Heart left ventricle (tissue), 16 donors: Measurements from ENCODE around the gene NUTM1. TPM values are rescaled to one million over a fixed set of nuclear protein-coding genes. Genes with fewer than 3 reads are reported as not detected.

Source experiments
- ATAC-seq, 4 donors: fragments of 200-7000 bp; cut with Tn5 transposase; one replicate each; pipeline ENCODE4 v1.9.1; 2020 to 2022; ENCODE audit warnings: moderate library complexity in 4 of 4, mild to moderate bottlenecking in 3 of 4, moderate number of reproducible peaks in 1 of 4
- DNase-seq, 5 donors: peaks; one replicate each; pipeline ENCODE4 v3.0.0-alpha.2; 2020
- H3K27ac ChIP-seq, 12 donors: fragments of 200-600 bp; sonication (generic) in 4 of 12; one replicate each; pipeline versions ENCODE4 v1.5.0 to v1.8.0; 2016 to 2022; ENCODE audit warnings: mild to moderate bottlenecking in 2 of 12
- H3K27me3 ChIP-seq, 9 donors: fragments of 200-600 bp; sonication (generic) in 2 of 9; one replicate each; pipeline versions ENCODE4 v1.5.1 to v1.8.0; 2016 to 2022; ENCODE audit warnings: mild to moderate bottlenecking in 3 of 9
- H3K36me3 ChIP-seq, 9 donors: fragments of 200-600 bp; sonication (generic) in 2 of 9; one replicate each; pipeline versions ENCODE4 v1.5.0 to v1.8.0; 2018 to 2022; ENCODE audit warnings: mild to moderate bottlenecking in 2 of 9
- H3K4me1 ChIP-seq, 12 donors: fragments of 200-600 bp; sonication (generic) in 4 of 12; one replicate each; pipeline versions ENCODE4 v1.5.0 to v1.8.0; 2016 to 2022; ENCODE audit warnings: mild to moderate bottlenecking in 3 of 12
- H3K4me3 ChIP-seq, 12 donors: fragments of 200-600 bp; sonication (generic) in 4 of 12; one replicate each; pipeline versions ENCODE4 v1.5.0 to v1.8.0; 2017 to 2022; ENCODE audit warnings: mild to moderate bottlenecking in 9 of 12, moderate library complexity in 4 of 12
- H3K9me3 ChIP-seq, 12 donors: fragments of 200-600 bp; sonication (generic) in 4 of 12; one replicate each; pipeline versions ENCODE4 v1.5.0 to v1.8.0; 2016 to 2022; ENCODE audit warnings: mild to moderate bottlenecking in 1 of 12
- POLR2A ChIP-seq, 2 donors: fragments of 450-650 bp; IDR thresholded peaks; one replicate each; pipeline ENCODE4 v1.6.1; 2017; ENCODE audit warnings: antibody characterized with exemption in 2 of 2, mild to moderate bottlenecking in 2 of 2, moderate library complexity in 2 of 2
- WGBS, 4 donors: extraction: QIAGEN DNeasy Blood & Tissue Kit in 2 of 4; methylation state at CpG; one replicate each; pipeline versions ENCODE4 v1.1.5 to v1.1.7; 2013 to 2018; 5-methylcytosine and 5-hydroxymethylcytosine counted together
- intact Hi-C, 10 donors: fragments of 100-400 bp; cut with DNase I; formaldehyde crosslinking; loops; one replicate each; pipeline versions ENCODE4 v1.11.1 to v1.14.2; 2022
- polyA plus RNA-seq, 2 donors: library from polyadenylated mRNA; stranded (reverse); fragments of 200-250 nt; gene quantifications; one replicate each; pipeline ENCODE4 v1.2.3, GENCODE V29; 2013
- total RNA-seq, 9 donors: library from RNA; depleted of rRNA in 2 of 9; stranded (reverse); fragments of >200 nt in 2 of 9; fragmentation: NEBNext Ultra II Directional in 3 of 9; extraction: Animal tissue kit (Norgen Biotek cat#: 25700) in 3 of 9; gene quantifications; one replicate each; pipeline versions ENCODE4 v1.1.0 to v1.2.4, GENCODE V29; 2016 to 2023
- TF ChIP-seq, protein P1 (sequence below), 12 donors: fragments of 200-600 bp; sonication (generic) in 4 of 12; IDR thresholded peaks; one replicate each; pipeline versions ENCODE4 v1.5.0 to v1.8.0; 2018 to 2022; ENCODE audit warnings: antibody characterized with exemption in 12 of 12, mild to moderate bottlenecking in 5 of 12
- donor health status: ischemic (EF 13 %, LVEDD 7.1; RV severe dilation, severe dysfunction).
- donor health status: healthy with polysubstance abuse.
- donor health status: DM: no; HTN: yes; CAD: no.
- donor health status: DM: no; HTN: no; CAD: no.
- donor health status: ischemic (EF 25% LVEDD 6.9; RV normal size, moderate dysfunction).
- donor health status: ischemic (EF 25% LVEDD 5.7; RV mildly dilated, moderate dysfunction).
- donor health status: healthy.
- donor health status: DM: yes; HTN: yes; CAD: no.
- donor health status: ischemic (EF 35%, LVEDD 5.7; RV mildly dilated, moderate dysfunction).
- donor health status: nonischemic (EF 11% LVEDD 7.7; RV severe dilation, severe dysfunction).
- donor health status: DM: yes; HTN: yes; CAD: no.
- donor health status: PGD.
- donor health status: ischemic (EF 29% LVEDD 5.4; RV normal size, mild dysfunction).
- donor health status: nonischemic (EF 23%, LVEDD 6.1; RV moderate dilation, normal function).

Gene NUTM1
- total and polyA plus RNA-seq, 11 donors = not detected

DNA sequence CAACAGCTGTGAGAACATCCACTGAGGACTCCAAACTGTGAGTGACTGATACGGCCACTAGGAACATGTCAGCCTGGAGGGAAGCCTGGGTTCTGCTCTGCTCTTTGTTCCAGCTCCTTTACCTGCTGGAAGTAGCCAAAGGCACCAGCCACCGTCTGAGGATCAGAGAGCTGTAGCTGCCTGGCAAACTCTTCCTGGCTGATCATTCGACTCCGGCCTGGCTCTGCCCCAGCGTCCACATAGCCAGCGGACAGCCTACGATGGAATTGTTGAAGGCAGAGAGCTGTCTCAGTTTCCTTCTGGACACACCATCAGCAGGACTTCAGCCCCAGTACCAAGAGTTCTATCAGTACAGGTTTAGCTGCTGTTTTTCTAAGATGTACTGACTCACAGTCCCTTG is 18.2 kb downstream of the NUTM1 start:
- no peak overlapping the region for H3K4me3 ChIP-seq
- H3K27me3 ChIP-seq = no peaks in the 10 kb centered on the region
- 87 to 90% (median 87%) methylated on average over 7 of the region's 7 CpGs for WGBS, 4 donors
- no peak overlapping the region for H3K27ac ChIP-seq
- H3K4me1 ChIP-seq = peaks cover 0 to 17% (median 11%) of the 10 kb centered on the region in 12 donors
- no peaks in the 10 kb centered on the region for H3K9me3 ChIP-seq
- intact Hi-C loops = loop anchor here in 5 of 10 donors (10.0 kb wide), 5 partner anchors 94 to 296 kb away; partner anchors contain the start of genes EMC7 (in 3 of the 5), PGBD4 (in 3 of the 5) and GOLGA8B (in 1 of the 5)
- DNase-seq = no peak
- TF ChIP-seq, protein P1, sequence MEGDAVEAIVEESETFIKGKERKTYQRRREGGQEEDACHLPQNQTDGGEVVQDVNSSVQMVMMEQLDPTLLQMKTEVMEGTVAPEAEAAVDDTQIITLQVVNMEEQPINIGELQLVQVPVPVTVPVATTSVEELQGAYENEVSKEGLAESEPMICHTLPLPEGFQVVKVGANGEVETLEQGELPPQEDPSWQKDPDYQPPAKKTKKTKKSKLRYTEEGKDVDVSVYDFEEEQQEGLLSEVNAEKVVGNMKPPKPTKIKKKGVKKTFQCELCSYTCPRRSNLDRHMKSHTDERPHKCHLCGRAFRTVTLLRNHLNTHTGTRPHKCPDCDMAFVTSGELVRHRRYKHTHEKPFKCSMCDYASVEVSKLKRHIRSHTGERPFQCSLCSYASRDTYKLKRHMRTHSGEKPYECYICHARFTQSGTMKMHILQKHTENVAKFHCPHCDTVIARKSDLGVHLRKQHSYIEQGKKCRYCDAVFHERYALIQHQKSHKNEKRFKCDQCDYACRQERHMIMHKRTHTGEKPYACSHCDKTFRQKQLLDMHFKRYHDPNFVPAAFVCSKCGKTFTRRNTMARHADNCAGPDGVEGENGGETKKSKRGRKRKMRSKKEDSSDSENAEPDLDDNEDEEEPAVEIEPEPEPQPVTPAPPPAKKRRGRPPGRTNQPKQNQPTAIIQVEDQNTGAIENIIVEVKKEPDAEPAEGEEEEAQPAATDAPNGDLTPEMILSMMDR (IDR thresholded peaks at IDR 0.05) = no peak
- TF ChIP-seq POLR2A (IDR thresholded peaks at IDR 0.05) = no peak
- ATAC-seq = no peak
- peaks cover 0 to 75% (median 66%) of the 10 kb centered on the region in 9 donors for H3K36me3 ChIP-seq

DNA sequence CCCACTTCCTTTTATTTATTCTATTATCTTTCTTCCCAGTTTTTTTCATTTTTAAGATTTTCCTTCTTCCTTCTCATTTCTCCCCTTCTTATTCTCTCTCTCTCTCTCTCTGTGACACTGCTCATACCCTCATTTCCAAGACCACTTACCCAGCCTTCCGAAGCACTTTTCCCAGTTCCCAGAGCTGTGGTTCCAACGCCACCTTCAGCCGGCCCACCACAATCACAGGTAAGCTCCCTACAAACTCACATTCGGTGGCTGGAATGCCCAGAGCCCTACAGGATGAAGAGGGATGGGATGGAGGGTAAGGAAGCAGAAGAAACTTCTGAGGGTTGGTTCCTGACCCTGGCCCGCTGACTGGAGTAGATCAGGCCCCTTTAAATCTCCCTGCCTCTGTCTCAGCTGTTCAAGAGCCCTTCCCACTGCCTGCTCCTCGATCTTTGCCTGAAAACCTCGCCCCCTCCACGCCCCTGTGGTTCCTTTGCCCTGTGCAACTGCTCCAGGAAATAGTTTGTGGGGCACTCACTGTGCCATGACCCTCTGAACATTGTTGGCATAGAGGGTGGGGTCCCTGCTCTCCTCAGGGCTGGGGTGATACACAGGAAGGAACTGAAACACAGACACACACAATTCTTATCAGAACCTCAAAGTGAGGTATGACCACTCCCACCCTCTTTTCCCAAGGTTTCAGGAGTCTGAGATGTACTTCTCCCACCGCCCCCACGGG is 19.1 kb downstream of the NUTM1 start:
- WGBS, 4 donors = 80 to 84% (median 83%) methylated on average over 10 of the region's 10 CpGs
- H3K36me3 ChIP-seq = peaks cover 0 to 66% (median 63%) of the 10 kb centered on the region in 9 donors
- no peak for ATAC-seq

DNA sequence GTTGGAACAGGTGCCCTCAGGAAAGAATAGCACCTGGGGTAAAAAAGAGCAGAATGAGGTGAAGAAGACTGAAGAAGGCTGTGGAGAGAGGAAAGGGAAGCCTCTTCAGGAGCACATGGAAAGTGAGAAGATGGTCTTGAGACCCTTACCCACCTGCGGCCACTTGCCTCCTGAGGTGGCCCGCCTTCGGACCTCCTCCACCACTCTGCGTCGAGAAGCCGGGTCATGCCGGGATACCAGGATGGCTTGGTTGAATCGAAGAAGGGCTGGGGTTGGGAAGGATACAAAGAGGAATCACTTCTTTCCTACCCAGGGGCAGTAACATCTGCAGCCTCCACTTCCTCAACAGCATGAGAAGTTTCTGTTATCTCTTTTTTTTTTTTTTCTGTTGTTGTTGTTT is 20.9 kb downstream of the NUTM1 start:
- no peak overlapping the region for H3K27ac ChIP-seq
- H3K4me1 ChIP-seq = peaks cover 0 to 25% (median 15%) of the 10 kb centered on the region in 12 donors
- no peaks in the 10 kb centered on the region for H3K27me3 ChIP-seq
- no peak for TF ChIP-seq POLR2A (IDR thresholded peaks at IDR 0.05)
- TF ChIP-seq, protein P1 (IDR thresholded peaks at IDR 0.05) = no peak
- H3K36me3 ChIP-seq = peaks cover 0 to 48% (median 45%) of the 10 kb centered on the region in 9 donors
- no peaks in the 10 kb centered on the region for H3K9me3 ChIP-seq
- intact Hi-C loops = loop anchor here in 5 of 10 donors (10.0 kb wide), 5 partner anchors 91 to 299 kb away; partner anchors contain the start of genes EMC7 (in 3 of the 5), PGBD4 (in 3 of the 5) and GOLGA8B (in 1 of the 5)
- 91 to 96% (median 94%) methylated on average over 8 of the region's 8 CpGs for WGBS, 4 donors
- no peak overlapping the region for H3K4me3 ChIP-seq
- no peak for DNase-seq
- ATAC-seq = no peak

More for the DNA sequence above, 19.1 kb downstream of the NUTM1 start:
- TF ChIP-seq, protein P1 (IDR thresholded peaks at IDR 0.05) = no peak
- no peak for TF ChIP-seq POLR2A (IDR thresholded peaks at IDR 0.05)
- H3K27me3 ChIP-seq = no peaks in the 10 kb centered on the region
- no peak for DNase-seq
- intact Hi-C loops = loop anchor here in 5 of 10 donors (10.0 kb wide), 5 partner anchors 93 to 297 kb away; partner anchors contain the start of genes EMC7 (in 3 of the 5), PGBD4 (in 3 of the 5) and GOLGA8B (in 1 of the 5)
- peaks cover 0 to 17% (median 11%) of the 10 kb centered on the region in 12 donors for H3K4me1 ChIP-seq
- H3K4me3 ChIP-seq = no peak overlapping the region
- H3K9me3 ChIP-seq = no peaks in the 10 kb centered on the region
- H3K27ac ChIP-seq = no peak overlapping the region
